KBM-7 (cell line): ENCODE results near the gene NUBP1.
"Not testable (repeated sequence)": the region's sequence is repeated elsewhere in the genome, so short reads cannot be mapped to it uniquely, and the experiment has no call there.

Source experiments
- DNase-seq: peaks from one replicate; pipeline ENCODE4 v3.0.0-alpha.2; 2015
- in situ Hi-C: fragments of 300-500 bp; cut with MboI; formaldehyde crosslinking; loops from 2 replicates; pipeline ENCODE4 v1.14.3; 2020; ENCODE audit warnings: low sequenced_read_pairs, low pct_unique_long_range_greater_than_20kb, mixed read lengths

The NUBP1 gene

DNA sequence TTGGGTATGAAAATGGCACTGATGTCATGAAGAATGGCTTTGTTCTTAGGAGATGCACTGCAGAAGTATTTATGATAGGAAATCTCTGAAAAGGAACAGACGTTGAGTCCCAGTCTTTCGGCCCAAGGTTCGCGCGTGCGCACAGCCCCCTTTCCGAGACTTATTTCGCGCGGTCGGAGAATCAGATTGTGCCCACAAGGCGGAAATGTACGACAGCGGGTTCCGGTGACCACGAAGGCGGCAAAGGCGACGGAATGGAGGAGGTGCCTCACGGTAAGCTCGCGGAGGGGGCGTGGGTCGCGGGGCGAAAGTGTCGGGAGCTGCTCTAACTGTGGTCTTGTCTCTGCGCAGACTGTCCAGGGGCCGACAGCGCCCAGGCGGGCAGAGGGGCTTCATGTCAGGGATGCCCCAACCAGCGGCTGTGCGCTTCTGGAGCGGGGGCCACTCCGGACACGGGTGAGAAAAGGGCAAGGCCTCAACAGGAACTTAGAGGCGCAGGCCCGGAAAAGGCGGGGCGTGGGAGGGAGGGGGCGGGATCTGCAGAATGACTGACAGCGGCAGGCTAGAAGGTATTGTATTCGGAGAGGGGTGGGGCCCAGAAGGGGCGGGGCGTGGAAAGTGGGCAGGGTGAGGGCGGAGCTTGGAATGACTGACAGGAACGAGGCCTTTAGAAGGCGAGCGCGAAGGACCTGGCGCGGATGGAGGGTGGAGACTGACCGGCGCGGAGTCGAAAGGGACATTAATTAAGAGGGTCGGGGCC lies at the start of gene NUBP1:
NUBP1 (plus strand) TSS at position 233 of the 760 bp plus-strand sequence; CDS start at position 255, 22 bp downstream.
- in situ Hi-C loops: loop anchor here (25.0 kb wide), 1 partner anchor 481 kb away; no protein-coding TSS in a partner anchor

DNA sequence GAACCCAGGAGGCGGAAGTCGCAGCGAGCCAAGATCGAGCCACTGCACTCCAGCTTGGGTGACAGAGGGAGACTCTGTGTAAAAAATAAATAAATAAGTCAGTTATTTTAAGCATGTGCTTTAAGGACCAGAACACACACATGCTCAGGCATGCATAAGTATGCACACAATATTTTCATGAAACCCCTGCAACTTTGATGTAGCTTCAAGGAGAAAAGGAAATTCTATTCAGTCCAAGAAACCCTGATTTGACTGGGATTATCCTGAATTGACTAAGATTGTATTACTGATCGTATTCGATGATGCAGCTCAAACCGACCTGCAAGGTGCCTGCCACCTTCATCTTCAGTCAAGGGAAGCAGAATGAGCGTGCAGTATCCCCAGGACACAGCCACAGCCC lies 49.8 kb upstream of the NUBP1 start:
- in situ Hi-C loops: no loop called here
- no peak for DNase-seq

More for the DNA sequence above, at the start of gene NUBP1:
- DNase-seq: peak; percentile 96

DNA sequence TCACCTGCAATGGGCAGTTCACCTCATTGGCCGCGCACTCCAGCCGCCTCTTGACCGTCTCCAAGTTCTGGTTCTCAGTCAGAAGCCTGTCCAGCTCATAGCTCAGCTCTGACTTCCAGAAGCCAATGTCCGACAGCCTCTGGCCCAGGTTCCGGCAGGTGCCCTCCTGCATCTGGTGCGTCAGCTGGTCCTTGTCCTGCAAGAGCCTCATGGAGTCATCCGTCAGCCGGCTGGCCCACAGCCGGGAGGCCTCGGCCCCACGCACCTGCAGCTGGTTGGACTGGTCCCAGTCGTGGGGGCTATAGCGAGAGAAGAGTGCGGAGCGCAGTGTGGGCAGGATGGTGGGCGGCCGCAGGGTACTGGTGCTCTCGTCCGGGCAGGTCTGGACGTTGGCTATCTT lies 49.3 kb upstream of the NUBP1 start:
- in situ Hi-C loops: no loop called here
- DNase-seq: no peak

DNA sequence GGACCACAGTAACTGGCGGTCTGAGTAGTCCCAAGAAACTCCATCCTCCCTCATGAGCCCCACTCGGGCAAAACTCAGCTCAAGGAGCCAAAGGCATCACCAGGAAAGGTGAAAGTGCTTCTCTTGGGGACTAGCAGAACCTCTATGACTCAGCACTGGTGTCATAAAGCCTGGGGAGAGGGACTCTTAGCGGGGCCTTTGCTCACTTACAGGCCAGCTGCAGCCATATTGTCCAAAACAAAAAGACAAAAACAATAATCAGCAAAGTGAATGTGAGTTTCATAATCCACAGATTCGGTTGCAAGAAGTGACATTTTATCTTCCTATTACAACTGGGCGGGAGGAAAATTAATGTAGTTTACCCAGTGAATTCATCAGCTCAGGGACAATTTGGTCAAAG lies 48.8 kb upstream of the NUBP1 start, which contains the start of gene TEKT5:
TEKT5 (minus strand) TSS at position 101 of the 400 bp plus-strand sequence; CDS start at position 44, 57 bp downstream.
- DNase-seq: no peak
- in situ Hi-C loops: no loop called here

DNA sequence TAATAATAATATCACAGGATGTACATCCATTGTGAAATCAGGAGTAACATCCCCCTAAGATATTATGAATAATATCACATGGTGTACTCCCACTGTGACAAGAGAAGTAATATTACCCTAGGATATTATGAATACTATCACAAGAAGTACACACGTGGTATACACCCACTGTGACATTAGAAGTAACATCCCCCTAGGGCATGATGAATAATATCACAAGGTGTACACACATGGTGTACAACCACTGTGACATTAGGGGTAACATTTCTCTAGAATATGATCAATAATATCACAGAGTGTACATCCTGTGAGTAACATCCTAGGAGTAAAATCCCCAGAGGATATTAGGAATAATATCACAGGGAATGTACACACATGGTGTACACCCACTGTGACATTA lies 43.9 kb upstream of the NUBP1 start:
- in situ Hi-C loops: no loop called here
- DNase-seq: no peak

DNA sequence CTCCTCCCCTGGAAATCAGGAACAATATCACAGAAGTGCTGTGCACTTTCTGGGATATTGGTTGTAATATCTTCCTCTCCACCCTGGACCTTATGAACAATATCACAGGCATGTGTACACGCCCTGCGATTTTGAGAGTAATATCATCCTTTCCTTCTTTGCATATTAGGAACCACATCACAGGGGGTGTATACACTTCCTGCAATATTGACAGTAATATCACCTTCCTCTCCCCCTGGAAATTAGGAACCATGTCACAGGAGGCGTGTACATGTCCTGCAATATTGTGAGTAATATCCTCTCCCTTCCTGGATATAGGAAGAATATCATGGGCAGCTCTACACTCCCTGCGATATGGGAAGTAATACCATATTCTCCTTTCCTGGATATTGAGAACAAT lies 34.7 kb upstream of the NUBP1 start:
- DNase-seq: no peak
- in situ Hi-C loops: no loop called here

DNA sequence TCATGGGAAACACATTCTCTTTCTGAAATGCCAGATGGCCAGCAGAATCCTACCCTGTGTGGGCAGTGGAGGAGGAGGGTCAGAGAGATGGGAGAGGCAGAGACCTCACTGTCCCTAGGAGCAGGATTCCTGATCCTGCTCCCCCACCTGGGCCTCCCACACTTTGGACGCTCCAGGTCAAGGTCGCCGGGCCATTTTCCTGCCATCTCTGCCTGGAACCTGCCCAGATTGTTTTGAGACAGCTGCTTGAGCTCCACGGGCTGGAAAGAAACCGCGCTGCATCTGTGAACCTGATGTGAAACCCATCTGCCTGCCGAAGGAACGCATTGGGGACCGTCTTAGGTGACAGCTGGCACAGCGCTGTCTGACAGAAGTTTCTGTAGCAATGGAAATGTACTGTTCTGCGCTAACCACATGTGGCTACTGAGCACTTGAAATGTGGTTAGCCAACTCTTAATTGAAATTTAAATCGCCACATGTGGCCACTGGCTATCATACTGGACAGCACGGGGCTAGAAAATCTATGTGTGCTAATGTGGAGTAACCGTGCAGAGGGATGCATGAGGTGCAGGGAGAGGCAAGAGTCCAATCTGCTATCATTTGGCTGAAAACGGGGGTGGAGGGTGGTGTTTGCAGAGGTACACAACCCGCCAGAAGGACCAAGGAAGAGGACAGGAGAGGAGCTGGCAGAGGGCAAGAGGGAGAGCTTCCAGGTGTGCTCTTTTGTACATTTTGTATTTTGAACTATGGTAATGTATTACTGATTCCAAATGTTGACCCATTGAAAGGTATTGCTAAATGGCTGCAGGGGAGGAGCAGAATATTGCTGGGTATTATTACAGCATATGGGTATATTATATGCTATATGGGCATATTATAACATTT lies 15.4 kb upstream of the NUBP1 start:
- DNase-seq: no peak
- in situ Hi-C loops: loop anchor here (25.0 kb wide), 1 partner anchor 466 kb away; no protein-coding TSS in a partner anchor

DNA sequence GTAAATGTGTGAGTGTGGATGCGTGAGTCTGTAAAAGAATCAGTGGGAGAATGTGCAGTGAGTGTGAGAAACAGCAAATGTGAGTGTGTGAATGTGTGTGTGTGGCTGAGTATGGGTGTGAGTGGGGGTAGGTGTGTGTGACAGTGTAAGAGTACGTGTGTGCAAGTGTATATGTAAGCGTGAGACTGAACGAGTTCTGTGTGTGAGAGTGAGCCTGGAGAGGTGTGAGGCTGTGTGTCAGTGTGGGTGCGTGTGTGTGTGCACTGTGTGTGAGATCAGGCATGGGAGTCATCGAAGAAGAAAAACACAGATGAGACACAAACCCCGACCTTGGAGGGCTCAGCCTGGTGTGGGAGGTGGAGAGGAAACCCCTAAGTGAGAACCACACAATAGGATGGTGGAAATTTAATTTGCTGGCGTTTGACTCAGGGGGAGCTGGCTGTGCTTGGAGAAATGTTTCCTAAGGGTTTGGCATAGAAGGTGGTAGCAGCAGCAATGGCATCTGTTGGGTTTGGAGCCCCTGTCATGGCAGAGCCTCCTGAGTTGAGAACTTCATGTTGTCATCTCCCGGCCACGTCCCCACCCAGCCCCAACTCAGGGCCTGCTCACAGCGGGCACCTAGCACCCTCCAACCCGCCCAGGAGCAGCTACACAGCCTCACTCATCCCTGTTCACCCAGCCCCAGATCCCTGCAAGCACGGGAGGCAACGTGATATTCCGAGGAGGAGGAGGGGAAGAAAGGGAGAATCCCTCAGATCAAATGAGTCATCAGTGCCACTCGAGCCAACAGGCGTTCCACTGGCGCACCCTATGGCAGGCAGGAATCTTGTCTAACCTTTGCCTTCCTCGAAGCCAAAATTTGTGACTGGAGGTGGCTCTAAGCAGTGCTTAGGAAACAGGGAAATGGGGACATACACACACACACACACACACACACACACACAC lies 14.3 kb upstream of the NUBP1 start:
- in situ Hi-C loops: loop anchor here (10.0 to 25.0 kb wide), 2 partner anchors 205 to 467 kb away; no protein-coding TSS in a partner anchor
- DNase-seq: no peak

DNA sequence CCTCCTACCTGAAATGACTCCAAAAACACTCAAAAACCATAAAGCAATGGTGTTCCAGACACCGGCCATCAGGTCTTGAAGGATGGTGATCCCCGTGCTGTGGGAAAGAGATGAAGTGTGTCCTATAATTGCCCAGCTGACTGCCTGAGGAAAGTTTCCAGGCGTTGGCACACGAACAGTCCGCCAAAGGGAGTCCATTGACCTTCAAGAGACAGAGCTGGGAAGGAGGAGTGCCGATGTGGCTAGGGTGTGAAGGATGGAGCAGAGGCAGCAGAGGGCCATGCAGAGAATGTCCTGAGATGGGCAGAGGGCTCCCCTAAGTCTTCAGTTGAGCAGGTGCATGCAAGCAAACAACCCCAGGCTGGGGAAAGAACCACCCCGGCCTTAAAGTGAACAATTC lies 11.9 kb upstream of the NUBP1 start:
- in situ Hi-C loops: loop anchor here (10.0 to 25.0 kb wide), 2 partner anchors 207 to 469 kb away; no protein-coding TSS in a partner anchor
- DNase-seq: no peak

DNA sequence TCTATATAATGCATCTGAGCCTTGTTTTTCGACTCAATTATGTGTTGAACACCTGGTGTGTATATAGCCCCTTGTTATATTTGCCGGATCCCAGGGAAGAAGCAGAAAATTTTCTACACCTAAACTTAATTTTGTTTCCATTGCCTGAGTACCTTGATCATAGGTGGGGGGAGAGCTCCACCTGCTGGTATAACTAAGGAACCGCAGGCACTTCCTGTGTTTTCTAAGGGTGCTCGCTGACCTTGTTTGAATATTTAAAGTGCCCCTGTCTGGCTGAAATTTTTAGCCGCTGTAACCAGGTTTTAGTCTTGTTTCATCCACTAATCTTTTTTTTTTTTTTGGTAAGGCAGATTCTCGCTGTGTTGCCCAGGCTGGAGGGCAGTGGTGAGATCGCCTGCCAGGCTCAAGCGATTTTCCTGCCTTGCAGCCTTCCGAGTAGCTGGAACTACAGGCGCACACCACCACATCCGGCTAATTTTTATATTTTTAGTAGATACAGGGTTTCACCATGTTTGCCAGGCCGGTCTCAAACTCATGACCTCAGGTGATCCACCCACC lies 6.5 kb upstream of the NUBP1 start:
- in situ Hi-C loops: loop anchor here (10.0 to 25.0 kb wide), 2 partner anchors 212 to 475 kb away; no protein-coding TSS in a partner anchor
- DNase-seq: peak; percentile 86

DNA sequence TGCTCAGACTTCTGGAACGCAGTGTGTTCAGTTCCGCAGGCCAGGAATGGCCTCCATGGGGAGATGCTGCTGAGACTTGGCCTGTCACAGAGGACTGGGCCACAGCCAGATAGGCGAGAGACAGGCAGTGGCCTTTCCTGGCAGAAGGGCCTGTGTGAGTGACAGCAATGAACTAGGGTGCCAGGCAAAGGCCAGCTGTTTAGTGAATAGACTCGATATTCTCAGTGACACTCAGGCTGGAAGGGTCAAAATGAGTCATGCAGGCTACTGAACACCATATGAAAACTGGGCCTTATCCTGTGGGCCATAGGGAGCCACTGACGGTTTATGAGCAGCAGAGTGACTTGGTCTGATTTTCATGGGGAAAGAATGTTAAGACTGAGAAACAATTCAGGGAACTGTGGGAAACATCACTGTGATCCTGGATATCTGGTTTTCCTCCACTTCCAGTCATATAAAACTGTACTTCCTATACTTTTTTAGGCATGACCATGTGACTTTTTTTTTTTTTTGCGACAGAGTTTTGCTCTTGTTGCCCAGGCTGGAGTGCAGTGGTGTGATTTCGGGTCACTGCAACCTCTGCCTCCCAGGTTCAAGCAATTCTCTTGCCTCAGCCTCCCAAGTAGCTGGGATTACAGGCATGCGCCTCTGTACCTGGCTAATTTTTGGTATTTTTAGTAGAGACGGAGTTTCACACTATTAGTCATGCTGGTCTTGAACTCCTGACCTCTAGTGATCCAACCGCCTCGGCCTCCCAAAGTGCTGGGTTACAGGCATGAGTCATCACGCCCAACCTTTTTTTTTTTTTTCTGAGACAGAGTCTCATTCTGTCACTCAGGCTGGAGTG lies 5.2 kb upstream of the NUBP1 start:
- in situ Hi-C loops: loop anchor here (10.0 to 25.0 kb wide), 2 partner anchors 214 to 476 kb away; no protein-coding TSS in a partner anchor
- DNase-seq: peak; percentile 65

DNA sequence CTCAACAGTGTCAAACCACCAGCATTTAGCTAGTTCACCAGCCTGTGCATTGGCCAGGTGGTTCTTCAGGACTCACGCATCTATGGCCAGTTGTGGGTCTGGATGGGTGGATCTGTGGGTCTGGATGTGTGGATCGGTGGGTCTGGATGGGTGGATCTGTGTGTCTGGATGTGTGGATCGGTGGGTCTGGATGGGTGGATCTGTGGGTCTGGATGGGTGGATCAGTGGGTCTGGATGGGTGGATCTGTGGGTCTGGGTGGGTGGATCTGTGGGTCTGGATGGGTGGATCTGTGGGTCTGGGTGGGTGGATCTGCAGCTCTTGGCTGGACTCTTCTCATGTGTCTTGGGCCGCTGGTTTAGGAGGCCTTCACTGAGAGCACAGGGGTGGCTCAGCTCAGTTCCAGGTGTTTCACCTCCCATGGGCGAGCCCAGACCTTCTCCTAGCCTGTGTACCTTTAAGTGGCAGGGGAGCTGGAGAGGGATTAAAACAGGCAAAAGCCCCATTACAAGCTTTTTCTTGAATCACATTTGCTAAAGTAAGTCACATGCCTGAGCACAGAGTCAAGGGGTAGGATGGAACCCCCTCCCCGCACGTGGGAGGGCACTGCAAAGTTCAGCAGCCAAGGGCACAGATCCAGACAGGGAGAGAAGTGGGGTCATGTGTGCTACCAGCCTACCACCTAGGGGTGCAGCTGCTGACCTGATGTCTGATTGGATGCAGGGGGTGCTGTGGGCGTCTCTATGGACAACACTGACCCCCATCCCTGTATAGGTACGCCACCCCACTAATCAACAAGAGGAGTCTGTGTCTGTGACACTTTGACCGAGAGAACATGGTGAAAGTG lies 3.4 kb upstream of the NUBP1 start:
- in situ Hi-C loops: loop anchor here (10.0 to 25.0 kb wide), 2 partner anchors 215 to 478 kb away; no protein-coding TSS in a partner anchor
- DNase-seq: no peak

DNA sequence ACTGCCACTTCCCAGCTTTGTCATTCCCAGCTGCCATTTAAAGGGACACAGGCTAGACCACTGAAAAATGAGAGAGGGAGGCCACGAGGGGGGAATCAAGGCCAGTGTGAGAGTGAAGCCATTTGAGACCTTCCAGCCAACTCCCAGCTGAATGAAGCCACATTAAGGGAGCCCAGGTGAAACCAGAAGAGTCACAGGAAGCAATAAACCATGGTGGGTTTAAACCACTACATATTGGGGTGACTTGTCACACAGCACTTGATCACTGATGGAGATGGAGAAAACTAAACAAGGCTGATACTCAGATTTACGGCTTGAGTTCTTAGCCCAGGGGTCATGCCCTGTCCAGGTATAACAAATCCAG lies 2.8 kb upstream of the NUBP1 start:
- no peak for DNase-seq
- in situ Hi-C loops: loop anchor here (25.0 kb wide), 1 partner anchor 479 kb away; no protein-coding TSS in a partner anchor

DNA sequence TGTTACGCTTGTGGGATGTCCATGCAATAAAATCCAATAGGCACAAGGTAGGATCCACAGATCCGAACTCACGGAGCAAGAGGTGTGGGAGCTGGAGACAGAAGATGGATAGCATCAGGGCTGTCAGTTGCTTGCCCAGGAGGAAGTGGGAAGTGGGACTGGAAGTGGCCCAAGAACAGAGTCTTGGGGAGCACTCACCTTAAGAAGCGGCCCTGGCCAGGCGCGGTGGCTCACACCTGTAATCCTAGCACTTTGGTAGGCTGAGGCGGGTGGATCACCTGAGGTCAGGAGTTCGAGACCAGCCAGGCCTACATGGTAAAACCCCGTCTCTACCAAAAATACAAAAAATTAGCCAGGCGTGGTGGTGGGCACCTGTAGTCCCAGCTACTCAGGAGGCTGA lies 2.4 kb upstream of the NUBP1 start:
- in situ Hi-C loops: loop anchor here (25.0 kb wide), 1 partner anchor 479 kb away; no protein-coding TSS in a partner anchor
- DNase-seq: not testable (repeated sequence)

DNA sequence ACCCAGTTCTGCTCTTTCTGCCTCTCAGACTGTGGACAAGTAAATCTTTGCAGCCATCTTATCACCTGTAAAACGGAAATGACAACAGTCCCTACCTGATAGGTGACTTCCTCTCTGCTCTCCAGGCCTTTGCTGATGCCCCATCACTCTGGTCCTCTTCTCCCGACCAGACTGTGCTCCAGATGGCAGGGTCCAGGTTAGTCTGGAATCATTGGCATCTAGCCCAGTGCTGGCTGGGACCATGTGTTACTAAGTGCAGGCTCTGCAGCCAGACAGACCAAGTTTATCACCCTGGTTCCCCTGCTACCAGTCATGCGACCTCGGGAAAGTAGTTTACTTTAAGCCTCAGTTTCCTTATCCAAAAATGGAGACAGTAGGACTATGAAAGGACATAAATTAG lies 1.8 kb upstream of the NUBP1 start:
- in situ Hi-C loops: loop anchor here (25.0 kb wide), 1 partner anchor 480 kb away; no protein-coding TSS in a partner anchor
- no peak for DNase-seq

DNA sequence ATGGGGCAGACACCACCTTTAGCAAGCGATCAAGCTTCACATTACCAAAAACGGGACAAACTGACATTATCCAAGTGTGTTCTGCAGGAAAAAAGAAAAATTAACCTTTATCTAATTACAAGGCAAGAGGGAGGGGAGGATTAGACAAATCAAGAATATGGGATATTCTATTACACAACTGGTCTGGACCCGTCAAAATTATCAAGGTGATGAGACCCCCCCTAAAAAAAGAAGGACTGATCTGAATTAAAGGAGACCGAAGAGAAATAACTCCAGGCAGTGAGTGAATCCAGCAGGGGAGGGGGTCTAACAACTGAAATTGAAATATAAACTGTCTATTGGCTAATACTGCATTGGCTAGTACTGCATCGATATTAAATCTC lies 424 bp upstream of the NUBP1 start:
- in situ Hi-C loops: loop anchor here (25.0 kb wide), 1 partner anchor 481 kb away; no protein-coding TSS in a partner anchor
- no peak for DNase-seq
